Psoas muscle (tissue), 8 donors: Measurements from ENCODE around the gene ITPR1. TPM values are rescaled to one million over a fixed set of nuclear protein-coding genes. Genes with fewer than 3 reads are reported as not detected.

Source experiments
- ATAC-seq, 4 donors: fragments of 200-7000 bp; cut with Tn5 transposase; one replicate each; pipeline ENCODE4 v1.9.1; 2020; ENCODE audit warnings: moderate library complexity in 3 of 4, mild to moderate bottlenecking in 2 of 4
- DNase-seq, 2 donors: peaks; one replicate each; pipeline ENCODE4 v3.0.0-alpha.2; 2020
- H3K27ac ChIP-seq: fragments of 200-600 bp; one replicate; pipeline ENCODE4 v1.8.0; 2022
- H3K27me3 ChIP-seq, 3 donors: fragments of 200-600 bp in 1 of 3; one replicate each; pipeline versions ENCODE4 v1.6.1 to v1.8.0; 2013 to 2022; ENCODE audit warnings: low read length in 2 of 3, mild to moderate bottlenecking in 2 of 3, moderate library complexity in 1 of 3; ENCODE audit not compliant: insufficient read depth in 3 of 3
- H3K36me3 ChIP-seq, 2 donors: fragments of 200-600 bp in 1 of 2; one replicate each; pipeline versions ENCODE4 v1.6.1 to v1.8.0; 2013 to 2022; ENCODE audit warnings: low read depth in 1 of 2, mild to moderate bottlenecking in 1 of 2, moderate library complexity in 1 of 2; ENCODE audit not compliant: insufficient read depth in 1 of 2
- H3K4me1 ChIP-seq: fragments of 200-600 bp; one replicate; pipeline ENCODE4 v1.8.0; 2022
- H3K4me3 ChIP-seq: fragments of 200-600 bp; one replicate; pipeline ENCODE4 v1.8.0; 2022; ENCODE audit warnings: mild to moderate bottlenecking
- H3K9me3 ChIP-seq: fragments of 200-600 bp; one replicate; pipeline ENCODE4 v1.8.0; 2022
- CTCF ChIP-seq: fragments of 200-600 bp; IDR thresholded peaks from one replicate; pipeline ENCODE4 v1.8.0; 2022; ENCODE audit warnings: antibody characterized with exemption
- WGBS, 3 donors: extraction: QIAGEN DNeasy Blood & Tissue Kit; methylation state at CpG; one replicate each; pipeline versions ENCODE4 v1.1.6 to v1.1.7; 2013; 5-methylcytosine and 5-hydroxymethylcytosine counted together
- intact Hi-C, 2 donors: fragments of 100-400 bp; cut with DNase I; formaldehyde crosslinking; loops; one replicate each; pipeline versions ENCODE4 v1.11.0 to v1.14.2; 2022
- polyA plus RNA-seq, 3 donors: library from polyadenylated mRNA; stranded (reverse); fragments of 200-250 nt; gene quantifications; one replicate each; pipeline ENCODE4 v1.2.3, GENCODE V29; 2013
- total RNA-seq, 4 donors: library from RNA; stranded (reverse); fragmentation: NEBNext Ultra II Directional in 2 of 4; extraction: Animal tissue kit (Norgen Biotek cat#: 25700) in 2 of 4; gene quantifications; one replicate each; pipeline versions ENCODE4 v1.2.1 to v1.2.4, GENCODE V29; 2021 to 2023
- donor health status: healthy with polysubstance abuse.
- donor health status: DM: no; HTN: no; CAD: no; lungs with moderate emphysema.
- donor health status: Bipolar disorder and iron deficiency.
- donor health status: healthy.
- donor health status: DM: yes; HTN: yes; CAD: no.
- donor health status: DM: no; HTN: no; CAD: no.
- donor health status: DM: no; HTN: no; CAD: no.
- donor health status: DM: yes; HTN: yes; CAD: no.

The ITPR1 gene
- total and polyA plus RNA-seq, 7 donors = 4.4 to 9.2 (median 8.8) TPM

- 82 to 86% (median 83%) methylated on average over 10 of the region's 10 CpGs for WGBS, 3 donors
- intact Hi-C loops = no loop called here
- no peak for DNase-seq
Observed at GRCh38 chr3:4894891-4895530, 401.9 kb downstream of the ITPR1 start.

GRCh38 chr3:4895838-4896237 lies 402.7 kb downstream of the ITPR1 start:
- ATAC-seq (no peak), DNase-seq (peak in 1 of 2 donors; percentile 21)
- H3K27me3 ChIP-seq = no peaks in the 10 kb centered on the region
- no peak overlapping the region for H3K27ac ChIP-seq
- H3K4me1 ChIP-seq = no peaks in the 10 kb centered on the region
- H3K4me3 ChIP-seq = no peak overlapping the region
- intact Hi-C loops = no loop called here
- 70 to 82% (median 71%) methylated on average over 3 of the region's 3 CpGs for WGBS, 3 donors
- no peaks in the 10 kb centered on the region for H3K36me3 ChIP-seq
- TF ChIP-seq CTCF = no peak
- no peaks in the 10 kb centered on the region for H3K9me3 ChIP-seq

More at GRCh38 chr3:4894891-4895530, 401.9 kb downstream of the ITPR1 start:
- H3K27ac ChIP-seq = no peak overlapping the region
- no peaks in the 10 kb centered on the region for H3K4me1 ChIP-seq
- no peak overlapping the region for H3K4me3 ChIP-seq
- no peaks in the 10 kb centered on the region for H3K36me3 ChIP-seq
- no peaks in the 10 kb centered on the region for H3K27me3 ChIP-seq
- no peak for TF ChIP-seq CTCF
- no peak for ATAC-seq
- H3K9me3 ChIP-seq = no peaks in the 10 kb centered on the region

Other genes with a start within 250 kb of the ITPR1 start
- gene SETMAR, start 190.0 kb upstream of the ITPR1 start, total RNA-seq = 10 to 100 TPM in 2 of 4 donors, 1 to 10 TPM in 2; 6.3 to 16.5 (median 12.1) TPM
- 10 to 100 TPM in 1 of 3 donors, 1 to 10 TPM in 2; 8.1 to 11.9 (median 8.1) TPM for gene SETMAR, start 190.0 kb upstream of the ITPR1 start, polyA plus RNA-seq
- gene SUMF1, start 26.1 kb upstream of the ITPR1 start, total RNA-seq = 1 to 10 TPM; 4.6 to 6.4 (median 5.1) TPM
- 1 to 10 TPM; 3.0 to 7.6 (median 5.0) TPM for gene SUMF1, start 26.1 kb upstream of the ITPR1 start, polyA plus RNA-seq